Astrocyte (in vitro differentiated cells and primary cell): Measurements from ENCODE around the gene SYNC. TPM values are rescaled to one million over a fixed set of nuclear protein-coding genes. Genes with fewer than 3 reads are reported as not detected.

Experiments
- DNase-seq: peaks from one replicate; pipeline ENCODE4 v3.0.0-alpha.2; 2010; ENCODE audit warnings: low read depth
- FAIRE-seq: peaks from 2 replicates; lab custom pipeline; 2011; peaks lifted over from hg19 to GRCh38; lab: Jason Lieb, UNC
- H2AFZ ChIP-seq: 2 replicates; pipeline ENCODE4 v1.6.0; 2012; ENCODE audit warnings: low read depth, low read length, inconsistent platforms
- H3K27ac ChIP-seq: 2 replicates; pipeline ENCODE4 v1.5.1; 2011; ENCODE audit warnings: low read depth, low read length, inconsistent platforms
- H3K27me3 ChIP-seq: 2 replicates; pipeline ENCODE4 v1.6.0; 2011; ENCODE audit warnings: low read length, inconsistent platforms; ENCODE audit not compliant: insufficient read depth
- H3K36me3 ChIP-seq: 2 replicates; pipeline ENCODE4 v1.5.1; 2011; ENCODE audit warnings: low read length, inconsistent platforms; ENCODE audit not compliant: insufficient read depth
- H3K4me1 ChIP-seq: 2 replicates; pipeline ENCODE4 v1.5.1; 2011; ENCODE audit warnings: low read length, inconsistent platforms; ENCODE audit not compliant: insufficient read depth
- H3K4me2 ChIP-seq: 2 replicates; pipeline ENCODE4 v1.6.0; 2012; ENCODE audit warnings: low read length, inconsistent platforms
- H3K4me3 ChIP-seq: 2 replicates; pipeline ENCODE4 v1.5.1; 2011; ENCODE audit warnings: low read depth, mild to moderate bottlenecking, low read length, inconsistent platforms; ENCODE audit not compliant: insufficient read depth
- H3K79me2 ChIP-seq: 2 replicates; pipeline ENCODE4 v1.6.0; 2012; ENCODE audit warnings: mild to moderate bottlenecking, low read length, inconsistent platforms; ENCODE audit not compliant: insufficient read depth
- H3K9ac ChIP-seq: 2 replicates; pipeline ENCODE4 v1.6.0; 2012; ENCODE audit warnings: mild to moderate bottlenecking, low read length, inconsistent platforms
- H3K9me3 ChIP-seq: 2 replicates; pipeline ENCODE4 v1.5.1; 2012; ENCODE audit warnings: low read depth, mild to moderate bottlenecking, low read length, inconsistent platforms; ENCODE audit not compliant: insufficient read depth
- H4K20me1 ChIP-seq: 2 replicates; pipeline ENCODE4 v1.6.0; 2012; ENCODE audit warnings: low read length, inconsistent platforms; ENCODE audit not compliant: insufficient read depth
- H3K27ac Mint-ChIP-seq: one replicate; pipeline ENCODE4 v1.8.0; 2021; ENCODE audit warnings: mild to moderate bottlenecking, mixed read lengths; ENCODE audit not compliant: unreplicated experiment
- H3K27me3 Mint-ChIP-seq: one replicate; pipeline ENCODE4 v1.8.0; 2021; ENCODE audit warnings: low read depth, mixed read lengths; ENCODE audit not compliant: unreplicated experiment
- H3K36me3 Mint-ChIP-seq: one replicate; pipeline ENCODE4 v1.8.0; 2021; ENCODE audit warnings: low read depth, mixed read lengths; ENCODE audit not compliant: unreplicated experiment
- H3K4me1 Mint-ChIP-seq: one replicate; pipeline ENCODE4 v1.8.0; 2021; ENCODE audit warnings: low read depth, mixed read lengths; ENCODE audit not compliant: unreplicated experiment
- H3K4me3 Mint-ChIP-seq: one replicate; pipeline ENCODE4 v1.8.0; 2021; ENCODE audit warnings: mild to moderate bottlenecking, moderate library complexity, mixed read lengths; ENCODE audit not compliant: unreplicated experiment
- H3K9me3 Mint-ChIP-seq: one replicate; pipeline ENCODE4 v1.8.0; 2021; ENCODE audit warnings: mild to moderate bottlenecking, mixed read lengths; ENCODE audit not compliant: unreplicated experiment
- CTCF ChIP-seq: IDR thresholded peaks from 2 replicates; pipeline ENCODE4 v1.5.1; 2011; ENCODE audit warnings: low read depth, mild to moderate bottlenecking, inconsistent platforms, low read length, moderate library complexity; ENCODE audit not compliant: insufficient read depth
- EZH2 ChIP-seq: IDR thresholded peaks from 2 replicates; pipeline ENCODE4 v1.6.1; 2012; ENCODE audit warnings: mild to moderate bottlenecking, low read length, inconsistent platforms; ENCODE audit not compliant: insufficient read depth
- total RNA-seq: library from RNA; stranded (reverse); gene quantifications from 2 replicates; pipeline ENCODE4 v1.2.1, GENCODE V29; 2021

SYNC gene
- total RNA-seq, 1 donor from 2014 or later: 20.6 TPM

- Histone ChIP-seq H3K27me3 (no peaks in the 10 kb centered on the region), H3K9ac (no peak overlapping the region), H3K36me3 (no peaks in the 10 kb centered on the region), H3K27ac (no peak overlapping the region), H3K4me2 (no peak overlapping the region), H4K20me1 (no peaks in the 10 kb centered on the region), H3K4me1 (peaks cover 7% of the 10 kb centered on the region), H3K4me3 (no peak overlapping the region), H3K79me2 (no peaks in the 10 kb centered on the region), H3K9me3 (no peaks in the 10 kb centered on the region), H2AFZ (no peak overlapping the region)
- DNase-seq (no peak), FAIRE-seq (no peak)
- no peak overlapping the region for H3K27ac Mint-ChIP-seq
- H3K36me3 Mint-ChIP-seq: no peaks in the 10 kb centered on the region
- H3K4me1 Mint-ChIP-seq: peaks cover 6% of the 10 kb centered on the region
- no peaks in the 10 kb centered on the region for H3K27me3 Mint-ChIP-seq
- no peak for TF ChIP-seq CTCF
- TF ChIP-seq EZH2: no peak
- no peak overlapping the region for H3K4me3 Mint-ChIP-seq
- no peaks in the 10 kb centered on the region for H3K9me3 Mint-ChIP-seq
These were observed 6.5 kb upstream of the SYNC start for GRCh38 chr1:32709075-32709474.

GRCh38 chr1:32706491-32706890 is 3.9 kb upstream of the SYNC start:
- Mint-ChIP-seq H3K27ac (peak overlapping the region; percentile 62), H3K36me3 (no peaks in the 10 kb centered on the region)
- peak overlapping the region; percentile 15 for H2AFZ ChIP-seq

More at GRCh38 chr1:32706491-32706890, 3.9 kb upstream of the SYNC start:
- H3K4me3 Mint-ChIP-seq: no peak overlapping the region
- Histone ChIP-seq H3K9ac (no peak overlapping the region), H3K4me1 (peaks cover 26% of the 10 kb centered on the region), H3K27ac (no peak overlapping the region), H3K9me3 (no peaks in the 10 kb centered on the region), H3K4me3 (no peak overlapping the region), H3K27me3 (no peaks in the 10 kb centered on the region), H3K36me3 (no peaks in the 10 kb centered on the region), H3K79me2 (peaks cover 13% of the 10 kb centered on the region), H4K20me1 (no peaks in the 10 kb centered on the region), H3K4me2 (no peak overlapping the region)
- TF ChIP-seq CTCF (no peak), EZH2 (no peak)
- no peaks in the 10 kb centered on the region for H3K27me3 Mint-ChIP-seq
- no peaks in the 10 kb centered on the region for H3K9me3 Mint-ChIP-seq
- FAIRE-seq: no peak
- peaks cover 18% of the 10 kb centered on the region for H3K4me1 Mint-ChIP-seq
- DNase-seq: no peak
